Muscle layer of duodenum (tissue), 2 donors: ENCODE results near the gene MYO15A.

Experiments
- H3K27ac ChIP-seq: one replicate; pipeline ENCODE4 v1.7.0; 2013; ENCODE audit warnings: mild to moderate bottlenecking, low read length
- H3K27me3 ChIP-seq: one replicate; pipeline ENCODE4 v1.7.0; 2013; ENCODE audit warnings: low read depth, mild to moderate bottlenecking, control low read depth, low read length
- H3K36me3 ChIP-seq, 2 donors: one replicate each; pipeline ENCODE4 v1.7.0; 2013; ENCODE audit warnings: low read length in 2 of 2, control low read depth in 1 of 2, mild to moderate bottlenecking in 1 of 2; ENCODE audit not compliant: insufficient read depth in 2 of 2, control insufficient read depth in 1 of 2
- H3K4me1 ChIP-seq, 2 donors: one replicate each; pipeline ENCODE4 v1.7.0; 2013; ENCODE audit warnings: low read length in 2 of 2, mild to moderate bottlenecking in 2 of 2, control low read depth in 1 of 2, moderate library complexity in 1 of 2; ENCODE audit not compliant: insufficient read depth in 2 of 2, control insufficient read depth in 1 of 2
- H3K4me3 ChIP-seq, 2 donors: one replicate each; pipeline ENCODE4 v1.7.0; 2013; ENCODE audit warnings: low read length in 2 of 2, low read depth in 1 of 2, mild to moderate bottlenecking in 1 of 2
- H3K9me3 ChIP-seq, 2 donors: one replicate each; pipeline ENCODE4 v1.7.0; 2013; ENCODE audit warnings: low read length in 2 of 2, control low read depth in 1 of 2, mild to moderate bottlenecking in 1 of 2; ENCODE audit not compliant: control insufficient read depth in 1 of 2
- donor health status: healthy.

The MYO15A gene

DNA sequence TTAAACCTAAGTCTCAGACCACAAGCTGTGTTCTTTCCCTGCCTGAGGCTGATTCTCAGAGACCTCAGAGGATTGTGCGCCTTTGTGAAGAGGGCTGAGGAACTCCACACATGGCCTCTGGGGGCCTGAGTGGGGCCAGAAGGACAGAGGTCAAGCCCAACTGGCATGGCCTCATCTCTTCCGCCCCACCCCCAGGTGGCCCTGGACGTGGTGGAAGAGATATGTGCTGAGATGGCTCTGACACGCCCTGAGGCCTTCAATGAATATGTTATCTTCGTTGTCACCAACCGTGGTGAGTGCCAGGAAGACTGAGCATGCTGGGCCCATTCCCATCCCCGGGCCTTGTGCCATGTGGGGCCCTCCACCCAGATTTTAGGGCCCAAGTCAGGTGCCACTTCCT, 55.0 kb downstream of the MYO15A start:
- no peak overlapping the region for H3K4me3 ChIP-seq
- H3K4me1 ChIP-seq: peaks cover 0 to 4% of the 10 kb centered on the region in 2 donors
- H3K27ac ChIP-seq: no peak overlapping the region
- no peaks in the 10 kb centered on the region for H3K9me3 ChIP-seq
- no peaks in the 10 kb centered on the region for H3K27me3 ChIP-seq
- no peaks in the 10 kb centered on the region for H3K36me3 ChIP-seq

DNA sequence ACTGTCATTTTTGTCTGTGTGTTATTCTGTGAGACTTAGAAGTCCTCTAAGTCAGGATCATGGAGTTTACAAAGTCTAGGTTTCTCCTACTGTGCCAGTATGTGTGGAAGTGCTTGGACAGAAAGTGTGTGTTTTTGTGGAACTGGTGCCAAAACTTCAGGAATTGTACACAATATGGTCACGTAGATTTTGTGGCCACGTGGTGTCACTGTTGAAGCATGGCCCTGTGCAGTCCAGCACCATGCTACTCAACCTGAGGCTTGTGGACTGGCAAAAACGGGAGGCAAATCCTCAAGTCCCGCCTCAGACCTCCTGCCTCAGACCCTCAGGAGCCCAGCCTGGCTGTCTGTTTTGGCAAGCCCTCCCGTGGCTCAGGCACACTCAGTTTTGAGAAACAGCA, 58.3 kb downstream of the MYO15A start:
- H3K27me3 ChIP-seq: no peaks in the 10 kb centered on the region

DNA sequence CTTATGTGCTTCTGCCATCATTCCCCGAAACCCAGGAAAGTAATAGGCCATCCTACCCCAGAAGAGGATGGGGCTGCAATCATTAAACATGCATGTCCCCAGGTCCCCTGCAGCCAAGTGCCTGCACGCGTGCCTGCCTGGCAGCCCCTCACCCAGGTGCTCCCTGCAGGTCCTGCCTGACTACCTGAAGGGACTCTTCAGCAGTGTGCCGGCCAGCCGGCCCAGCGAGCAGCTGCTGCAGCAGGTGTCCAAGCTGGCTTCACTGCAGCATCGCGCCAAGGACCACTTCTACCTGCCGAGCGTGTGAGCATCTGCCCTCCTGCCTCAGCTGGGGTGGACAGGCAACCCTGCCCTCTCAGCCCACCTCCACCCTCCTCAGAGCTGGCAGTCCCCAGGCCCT, 58.9 kb downstream of the MYO15A start:
- H3K9me3 ChIP-seq: no peaks in the 10 kb centered on the region
- H3K27ac ChIP-seq: no peak overlapping the region
- H3K4me3 ChIP-seq: no peak overlapping the region
- no peaks in the 10 kb centered on the region for H3K27me3 ChIP-seq
- H3K4me1 ChIP-seq: no peaks in the 10 kb centered on the region
- no peaks in the 10 kb centered on the region for H3K36me3 ChIP-seq

More for the DNA sequence above, 58.3 kb downstream of the MYO15A start:
- H3K4me3 ChIP-seq: no peak overlapping the region
- no peaks in the 10 kb centered on the region for H3K9me3 ChIP-seq
- no peaks in the 10 kb centered on the region for H3K36me3 ChIP-seq
- no peak overlapping the region for H3K27ac ChIP-seq
- no peaks in the 10 kb centered on the region for H3K4me1 ChIP-seq

DNA sequence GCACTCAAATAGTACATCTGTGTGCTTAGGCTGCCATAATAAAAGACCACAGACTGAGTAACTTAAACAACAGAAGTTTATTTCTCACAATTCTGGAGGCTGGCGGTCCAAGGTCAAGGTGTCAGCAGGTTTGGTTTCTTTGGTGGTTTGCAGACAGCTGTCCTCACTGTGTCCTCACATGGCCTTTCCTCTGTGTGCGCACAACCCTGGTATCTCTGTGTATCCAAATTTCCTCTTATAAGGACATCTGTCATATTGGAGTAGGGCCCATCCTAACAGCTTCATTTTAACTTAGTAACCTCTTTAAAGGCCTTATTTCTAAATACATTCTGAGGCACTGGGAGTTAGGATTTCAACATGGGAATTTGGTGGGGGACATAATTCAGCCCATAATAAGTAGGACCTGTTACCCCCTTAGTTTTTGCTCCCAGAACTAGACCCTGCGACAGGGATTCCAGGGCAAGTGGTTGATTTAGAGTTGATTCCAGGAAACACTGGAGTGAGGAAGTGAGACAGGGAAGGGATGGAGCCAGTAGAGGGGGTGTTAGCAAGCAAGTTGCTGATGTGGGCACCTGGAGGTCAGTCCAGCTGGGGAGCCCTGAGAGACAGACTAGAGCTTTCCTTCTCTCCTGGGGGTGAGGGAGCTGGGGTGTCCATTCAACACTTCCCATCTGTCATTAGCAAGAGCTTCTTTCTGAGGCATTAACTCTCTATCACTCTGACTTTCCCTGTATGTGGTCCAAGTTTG, 64.1 kb downstream of the MYO15A start:
- no peak overlapping the region for H3K27ac ChIP-seq
- no peaks in the 10 kb centered on the region for H3K9me3 ChIP-seq
- H3K4me3 ChIP-seq: no peak overlapping the region
- H3K4me1 ChIP-seq: no peaks in the 10 kb centered on the region
- H3K36me3 ChIP-seq: no peaks in the 10 kb centered on the region
- no peaks in the 10 kb centered on the region for H3K27me3 ChIP-seq

DNA sequence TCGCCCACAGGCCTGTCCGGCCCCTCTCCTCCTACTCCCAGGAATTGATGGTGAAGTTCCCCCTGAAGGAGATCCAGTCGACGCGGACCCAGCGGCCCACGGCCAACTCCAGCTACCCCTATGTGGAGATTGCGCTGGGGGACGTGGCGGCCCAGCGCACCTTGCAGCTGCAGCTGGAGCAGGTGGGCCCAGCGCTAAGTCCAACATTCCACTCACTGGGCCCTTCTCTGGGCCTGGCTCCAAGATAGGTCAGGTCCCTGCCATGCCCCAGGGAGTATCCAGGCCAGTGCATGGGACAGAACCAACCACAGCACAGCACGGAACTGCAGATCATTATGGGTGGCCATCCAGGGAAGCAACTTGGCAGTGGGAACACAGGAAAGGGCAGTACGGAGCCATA, 65.2 kb downstream of the MYO15A start:
- no peaks in the 10 kb centered on the region for H3K36me3 ChIP-seq
- H3K4me3 ChIP-seq: no peak overlapping the region

DNA sequence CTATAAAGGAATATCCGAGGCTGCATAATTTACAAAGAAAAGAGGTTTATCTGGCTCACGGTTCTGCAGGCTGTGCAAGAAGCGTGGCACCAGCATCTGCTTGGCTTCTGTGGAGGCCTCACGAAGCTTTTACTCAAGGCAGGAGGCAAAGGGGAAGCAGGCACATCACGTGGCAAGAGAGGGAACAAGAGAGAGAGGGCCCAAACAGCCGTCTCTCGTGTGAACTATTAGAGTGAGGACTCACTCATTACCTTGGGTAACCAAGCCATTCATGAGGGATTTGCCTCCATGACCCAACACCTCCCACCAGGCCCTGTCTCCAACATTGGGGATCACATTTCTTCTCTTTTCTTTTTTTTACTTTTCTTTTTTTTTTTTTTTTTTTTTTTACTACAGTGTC, 67.6 kb downstream of the MYO15A start:
- H3K36me3 ChIP-seq: no peaks in the 10 kb centered on the region
- H3K27ac ChIP-seq: no peak overlapping the region
- H3K27me3 ChIP-seq: no peaks in the 10 kb centered on the region
- no peak overlapping the region for H3K4me3 ChIP-seq
- no peaks in the 10 kb centered on the region for H3K9me3 ChIP-seq
- no peaks in the 10 kb centered on the region for H3K4me1 ChIP-seq

More for the DNA sequence above, 65.2 kb downstream of the MYO15A start:
- H3K4me1 ChIP-seq: no peaks in the 10 kb centered on the region
- H3K9me3 ChIP-seq: no peaks in the 10 kb centered on the region
- no peaks in the 10 kb centered on the region for H3K27me3 ChIP-seq
- no peak overlapping the region for H3K27ac ChIP-seq

DNA sequence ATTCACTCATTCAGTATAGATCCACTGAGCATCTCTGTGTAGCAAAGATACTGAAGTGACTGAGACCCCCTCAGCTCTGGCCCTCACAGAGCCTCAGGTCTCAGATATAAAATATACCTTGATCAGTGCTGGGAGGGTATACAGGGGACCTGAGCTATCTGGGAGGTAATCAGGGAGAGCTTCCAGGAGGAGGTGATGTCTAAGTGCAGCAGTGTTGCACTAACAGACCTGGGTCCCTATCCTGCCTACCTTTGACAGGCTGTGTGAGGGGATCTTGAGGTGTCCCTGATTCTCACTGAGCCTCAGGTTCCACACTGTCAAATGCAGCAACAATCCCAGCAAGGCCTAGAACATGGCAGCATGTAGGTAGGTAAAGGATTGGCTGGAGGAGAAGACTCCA, 68.6 kb downstream of the MYO15A start:
- H3K9me3 ChIP-seq: no peaks in the 10 kb centered on the region
- no peaks in the 10 kb centered on the region for H3K27me3 ChIP-seq
- peaks cover 0 to 7% of the 10 kb centered on the region in 2 donors for H3K4me1 ChIP-seq
- no peaks in the 10 kb centered on the region for H3K36me3 ChIP-seq
- no peak overlapping the region for H3K4me3 ChIP-seq
- H3K27ac ChIP-seq: no peak overlapping the region

DNA sequence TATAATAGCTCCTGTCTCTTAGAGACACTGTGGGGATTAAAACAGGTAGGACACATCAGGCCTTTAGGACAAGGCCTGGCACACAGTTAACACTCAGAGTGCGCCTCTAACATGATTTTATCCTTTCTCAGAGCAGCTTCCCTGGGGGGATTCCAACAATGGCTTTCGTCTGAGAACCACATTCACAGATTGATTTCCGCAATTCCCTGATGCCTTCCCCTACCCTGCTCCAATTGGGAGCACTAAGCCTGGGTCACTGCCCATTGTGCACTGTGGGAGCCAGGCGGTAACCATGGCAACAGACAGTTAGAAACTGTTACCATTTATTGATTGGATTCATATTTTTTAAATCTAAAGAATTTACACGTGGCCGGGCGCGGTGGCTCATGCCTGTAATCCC, 69.2 kb downstream of the MYO15A start:
- peaks cover 0 to 12% of the 10 kb centered on the region in 2 donors for H3K4me1 ChIP-seq
- no peaks in the 10 kb centered on the region for H3K27me3 ChIP-seq
- peaks cover 0 to under 1% of the 10 kb centered on the region in 2 donors for H3K36me3 ChIP-seq
- no peak overlapping the region for H3K4me3 ChIP-seq
- no peak overlapping the region for H3K27ac ChIP-seq
- no peaks in the 10 kb centered on the region for H3K9me3 ChIP-seq

DNA sequence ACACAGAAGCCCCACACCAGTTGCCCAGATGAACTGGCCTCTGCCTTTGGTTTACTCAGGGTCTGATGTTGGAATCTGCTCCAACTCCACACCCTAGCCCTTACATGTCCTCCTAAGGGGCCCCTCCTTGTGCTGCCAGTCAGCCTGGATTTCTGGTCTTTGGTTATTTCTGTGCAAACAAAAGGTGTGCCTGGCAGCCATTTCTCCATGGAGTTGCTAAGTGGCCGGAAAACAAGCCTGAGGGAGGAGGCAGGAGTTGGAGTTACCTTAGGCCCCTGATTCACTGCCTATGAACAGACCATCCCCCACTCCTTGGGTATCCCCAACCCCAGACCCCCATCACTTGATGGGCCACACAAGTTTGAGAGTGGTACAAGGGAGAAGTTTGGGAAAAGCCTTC, 70.6 kb downstream of the MYO15A start:
- no peaks in the 10 kb centered on the region for H3K9me3 ChIP-seq
- H3K4me3 ChIP-seq: no peak overlapping the region
- no peak overlapping the region for H3K27ac ChIP-seq
- H3K27me3 ChIP-seq: no peaks in the 10 kb centered on the region
- peaks cover 0 to 5% of the 10 kb centered on the region in 2 donors for H3K36me3 ChIP-seq
- H3K4me1 ChIP-seq: peaks cover 0 to 12% of the 10 kb centered on the region in 2 donors

DNA sequence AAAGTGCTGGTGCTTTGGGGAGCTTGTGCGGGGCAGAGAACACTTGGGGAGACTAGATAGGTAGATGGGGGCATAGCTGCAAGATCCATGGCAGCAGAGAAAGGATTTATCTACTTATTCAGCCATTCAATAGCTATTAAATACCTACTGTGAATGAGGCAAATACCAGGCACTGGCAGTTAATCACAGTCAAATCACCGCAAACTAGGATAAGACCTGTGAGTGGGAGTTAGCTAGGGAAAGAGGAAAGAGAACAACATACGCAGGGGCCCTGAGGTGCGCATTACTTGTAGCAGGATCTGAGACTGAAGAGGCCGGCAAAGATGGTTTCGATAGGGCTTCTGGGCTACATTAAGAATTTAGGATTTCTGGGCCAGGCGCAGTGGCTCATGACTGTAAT, 71.2 kb downstream of the MYO15A start:
- H3K27ac ChIP-seq: no peak overlapping the region
- peaks cover 0 to 12% of the 10 kb centered on the region in 2 donors for H3K4me1 ChIP-seq
- no peaks in the 10 kb centered on the region for H3K27me3 ChIP-seq
- H3K4me3 ChIP-seq: no peak overlapping the region
- H3K36me3 ChIP-seq: peaks cover 0 to 5% of the 10 kb centered on the region in 2 donors
- no peaks in the 10 kb centered on the region for H3K9me3 ChIP-seq

DNA sequence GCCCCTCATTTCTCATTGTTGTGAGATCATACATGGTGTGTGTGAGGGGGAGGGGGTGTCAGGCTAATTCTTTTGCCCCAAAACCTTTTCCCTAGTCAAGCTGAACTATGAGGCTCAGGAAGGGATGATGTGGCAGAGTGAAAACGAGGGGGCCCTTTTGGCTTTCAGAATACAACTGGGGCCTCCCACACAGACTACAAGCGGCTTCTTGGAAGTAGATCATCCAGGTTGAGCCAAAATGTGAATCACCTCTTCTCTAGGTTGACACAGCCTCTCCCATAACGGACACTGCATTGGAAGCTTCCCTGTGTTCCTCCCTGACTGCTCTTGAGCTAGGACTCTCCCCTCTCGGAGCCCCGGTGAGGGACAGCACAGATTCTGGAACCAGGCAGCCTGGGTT, 72.8 kb downstream of the MYO15A start:
- Histone ChIP-seq H3K27me3 (no peaks in the 10 kb centered on the region), H3K36me3 (peaks cover 0 to 9% of the 10 kb centered on the region in 2 donors), H3K4me3 (no peak overlapping the region), H3K9me3 (no peaks in the 10 kb centered on the region), H3K4me1 (peaks cover 0 to 22% of the 10 kb centered on the region in 2 donors), H3K27ac (peak overlapping the region; percentile 88)
